ENCODE data around the gene MTM1.

MTM1 gene

GRCh38 chrX:150644422-150644821 is 76.0 kb downstream of the MTM1 start:
- Histone ChIP-seq H3K9ac (ENCODE audit: low read length) (no peak overlapping the region), H3K36me3 (ENCODE audit: control insufficient read depth, insufficient read depth, low read length) (no peaks in the 10 kb centered on the region), H3K23ac (ENCODE audit: low read length) (no peak overlapping the region), H2AK5ac (ENCODE audit: low read length) (no peak overlapping the region), H3K79me1 (ENCODE audit: low read length) (no peaks in the 10 kb centered on the region), H3K4ac (ENCODE audit: low read depth, low read length) (no peak overlapping the region), H4K8ac (ENCODE audit: low read depth, low read length) (no peak overlapping the region), H3K56ac (ENCODE audit: low read length) (no peak overlapping the region), H2BK5ac (ENCODE audit: low read length) (no peak overlapping the region), H3K4me1 (ENCODE audit: control insufficient read depth, low read depth, low read length) (no peaks in the 10 kb centered on the region), H3K4me3 (ENCODE audit: low read length) (no peak overlapping the region), H3K79me2 (ENCODE audit: control insufficient read depth, insufficient read depth, low read length) (no peaks in the 10 kb centered on the region), H2BK120ac (ENCODE audit: low read depth, low read length) (no peak overlapping the region), H2BK15ac (replicated peaks; ENCODE audit: low read depth) (no peak overlapping the region), H4K5ac (ENCODE audit: low read length) (no peak overlapping the region), H3K27ac (ENCODE audit: low read depth, low read length) (no peak overlapping the region), H3K27me3 (ENCODE audit: insufficient read depth, low read length, poor library complexity) (no peaks in the 10 kb centered on the region), H3K18ac (ENCODE audit: low read length) (no peak overlapping the region), H3K4me2 (ENCODE audit: low read length) (no peak overlapping the region)
- no CpG with 5 or more reads among the region's 4 CpGs for WGBS (ENCODE audit: extremely low coverage, insufficient coverage, low lambda C conversion rate)
- no peak for DNase-seq

- H3K4ac ChIP-seq (ENCODE audit: low read depth, low read length), result no peak overlapping the region
- no peak overlapping the region for H3K18ac ChIP-seq (ENCODE audit: low read length)
- no peaks in the 10 kb centered on the region for H3K79me2 ChIP-seq (ENCODE audit: control insufficient read depth, insufficient read depth, low read length)
- H3K4me1 ChIP-seq (ENCODE audit: control insufficient read depth, low read depth, low read length), result no peaks in the 10 kb centered on the region
- no peak overlapping the region for H3K23ac ChIP-seq (ENCODE audit: low read length)
- H3K36me3 ChIP-seq (ENCODE audit: control insufficient read depth, insufficient read depth, low read length), result no peaks in the 10 kb centered on the region
- no peak for DNase-seq
- WGBS (ENCODE audit: extremely low coverage, insufficient coverage, low lambda C conversion rate), result no CpG with 5 or more reads among the region's 5 CpGs
- H4K5ac ChIP-seq (ENCODE audit: low read length), result no peak overlapping the region
- no peak overlapping the region for H2AK5ac ChIP-seq (ENCODE audit: low read length)
- no peak overlapping the region for H2BK5ac ChIP-seq (ENCODE audit: low read length)
- H3K9ac ChIP-seq (ENCODE audit: low read length), result no peak overlapping the region
- H3K79me1 ChIP-seq (ENCODE audit: low read length), result no peaks in the 10 kb centered on the region
- no peak overlapping the region for H4K8ac ChIP-seq (ENCODE audit: low read depth, low read length)
- no peaks in the 10 kb centered on the region for H3K27me3 ChIP-seq (ENCODE audit: insufficient read depth, low read length, poor library complexity)
- H3K27ac ChIP-seq (ENCODE audit: low read depth, low read length), result no peak overlapping the region
- no peak overlapping the region for H2BK15ac ChIP-seq (replicated peaks; ENCODE audit: low read depth)
- H2BK120ac ChIP-seq (ENCODE audit: low read depth, low read length), result no peak overlapping the region
- no peak overlapping the region for H3K56ac ChIP-seq (ENCODE audit: low read length)
- H3K4me3 ChIP-seq (ENCODE audit: low read length), result no peak overlapping the region
- H3K4me2 ChIP-seq (ENCODE audit: low read length), result no peak overlapping the region
These were observed 78.9 kb downstream of the MTM1 start for GRCh38 chrX:150647331-150647730.

- Histone ChIP-seq H3K4ac (ENCODE audit: low read depth, low read length) (no peak overlapping the region), H4K8ac (ENCODE audit: low read depth, low read length) (no peak overlapping the region), H3K4me1 (ENCODE audit: control insufficient read depth, low read depth, low read length) (no peaks in the 10 kb centered on the region), H3K79me2 (ENCODE audit: control insufficient read depth, insufficient read depth, low read length) (no peaks in the 10 kb centered on the region), H3K4me2 (ENCODE audit: low read length) (no peak overlapping the region), H4K5ac (ENCODE audit: low read length) (no peak overlapping the region), H3K4me3 (ENCODE audit: low read length) (no peak overlapping the region), H2BK5ac (ENCODE audit: low read length) (no peak overlapping the region), H3K27ac (ENCODE audit: low read depth, low read length) (no peak overlapping the region), H3K27me3 (ENCODE audit: insufficient read depth, low read length, poor library complexity) (no peaks in the 10 kb centered on the region), H2BK15ac (replicated peaks; ENCODE audit: low read depth) (no peak overlapping the region), H3K18ac (ENCODE audit: low read length) (no peak overlapping the region), H3K56ac (ENCODE audit: low read length) (no peak overlapping the region), H3K36me3 (ENCODE audit: control insufficient read depth, insufficient read depth, low read length) (no peaks in the 10 kb centered on the region), H2AK5ac (ENCODE audit: low read length) (no peak overlapping the region), H3K9ac (ENCODE audit: low read length) (no peak overlapping the region), H3K23ac (ENCODE audit: low read length) (no peak overlapping the region), H2BK120ac (ENCODE audit: low read depth, low read length) (no peak overlapping the region), H3K79me1 (ENCODE audit: low read length) (no peaks in the 10 kb centered on the region)
- WGBS (ENCODE audit: extremely low coverage, insufficient coverage, low lambda C conversion rate), result no CpG with 5 or more reads among the region's 4 CpGs
- no peak for DNase-seq
These were observed 80.0 kb downstream of the MTM1 start for GRCh38 chrX:150648296-150648940.

- no peak overlapping the region for H3K18ac ChIP-seq (ENCODE audit: low read length)
- no peak overlapping the region for H3K23ac ChIP-seq (ENCODE audit: low read length)
- no peaks in the 10 kb centered on the region for H3K4me1 ChIP-seq (ENCODE audit: control insufficient read depth, low read depth, low read length)
- no peak overlapping the region for H3K56ac ChIP-seq (ENCODE audit: low read length)
- H4K8ac ChIP-seq (ENCODE audit: low read depth, low read length), result no peak overlapping the region
- H2BK120ac ChIP-seq (ENCODE audit: low read depth, low read length), result no peak overlapping the region
- H3K36me3 ChIP-seq (ENCODE audit: control insufficient read depth, insufficient read depth, low read length), result no peaks in the 10 kb centered on the region
- no CpG with 5 or more reads among the region's 8 CpGs for WGBS (ENCODE audit: extremely low coverage, insufficient coverage, low lambda C conversion rate)
- no peak overlapping the region for H2BK15ac ChIP-seq (replicated peaks; ENCODE audit: low read depth)
- H3K79me1 ChIP-seq (ENCODE audit: low read length), result no peaks in the 10 kb centered on the region
- no peak for DNase-seq
- H3K27me3 ChIP-seq (ENCODE audit: insufficient read depth, low read length, poor library complexity), result no peaks in the 10 kb centered on the region
- no peak overlapping the region for H2BK5ac ChIP-seq (ENCODE audit: low read length)
- H3K79me2 ChIP-seq (ENCODE audit: control insufficient read depth, insufficient read depth, low read length), result no peaks in the 10 kb centered on the region
- no peak overlapping the region for H3K4ac ChIP-seq (ENCODE audit: low read depth, low read length)
- H3K4me3 ChIP-seq (ENCODE audit: low read length), result no peak overlapping the region
- H2AK5ac ChIP-seq (ENCODE audit: low read length), result no peak overlapping the region
- no peak overlapping the region for H3K27ac ChIP-seq (ENCODE audit: low read depth, low read length)
- no peak overlapping the region for H3K9ac ChIP-seq (ENCODE audit: low read length)
- no peak overlapping the region for H4K5ac ChIP-seq (ENCODE audit: low read length)
- H3K4me2 ChIP-seq (ENCODE audit: low read length), result no peak overlapping the region
These were observed 80.9 kb downstream of the MTM1 start for GRCh38 chrX:150649096-150649870.

GRCh38 chrX:150651906-150652305 is 83.5 kb downstream of the MTM1 start:
- Histone ChIP-seq H2BK15ac (replicated peaks; ENCODE audit: low read depth) (no peak overlapping the region), H3K27ac (ENCODE audit: low read depth, low read length) (no peak overlapping the region), H3K23ac (ENCODE audit: low read length) (no peak overlapping the region), H2BK5ac (ENCODE audit: low read length) (no peak overlapping the region), H2AK5ac (ENCODE audit: low read length) (no peak overlapping the region), H3K9ac (ENCODE audit: low read length) (no peak overlapping the region), H3K79me1 (ENCODE audit: low read length) (no peaks in the 10 kb centered on the region), H3K4me3 (ENCODE audit: low read length) (no peak overlapping the region), H3K56ac (ENCODE audit: low read length) (no peak overlapping the region), H3K4ac (ENCODE audit: low read depth, low read length) (no peak overlapping the region), H3K18ac (ENCODE audit: low read length) (no peak overlapping the region), H3K27me3 (ENCODE audit: insufficient read depth, low read length, poor library complexity) (no peaks in the 10 kb centered on the region), H3K36me3 (ENCODE audit: control insufficient read depth, insufficient read depth, low read length) (no peaks in the 10 kb centered on the region), H4K5ac (ENCODE audit: low read length) (no peak overlapping the region), H3K4me1 (ENCODE audit: control insufficient read depth, low read depth, low read length) (no peaks in the 10 kb centered on the region), H2BK120ac (ENCODE audit: low read depth, low read length) (no peak overlapping the region), H3K79me2 (ENCODE audit: control insufficient read depth, insufficient read depth, low read length) (no peaks in the 10 kb centered on the region), H4K8ac (ENCODE audit: low read depth, low read length) (no peak overlapping the region), H3K4me2 (ENCODE audit: low read length) (no peak overlapping the region)
- DNase-seq, result no peak
- no CpG with 5 or more reads among the region's 2 CpGs for WGBS (ENCODE audit: extremely low coverage, insufficient coverage, low lambda C conversion rate)

Measured in mesendoderm (in vitro differentiated cells).